RWPE1 (cell line): ENCODE data around the gene SMC6.
A peak's percentile ranks its signal among the peaks of the same experiment; 100 is the strongest.

Experiments
- CTCF ChIA-PET: fragments of 350-600 bp; sonication (Branson Sonifier 250); formaldehyde crosslinking; extraction: SDS; loops from one replicate; lab custom pipeline; 2021; lab: Yijun Ruan, JAX
- POLR2A ChIA-PET: fragments of 400-600 bp; formaldehyde crosslinking; extraction: SDS; loops from one replicate; lab custom pipeline; 2020; ENCODE audit warnings: antibody characterized with exemption; ENCODE audit not compliant: low non-redundant PET; lab: Yijun Ruan, JAX
- DNase-seq: peaks from one replicate; pipeline ENCODE4 v3.0.0; 2012; ENCODE audit warnings: low spot score
- H3K27ac ChIP-seq: fragments of 450-650 bp; 2 replicates; pipeline ENCODE4 v1.5.1; 2017
- TF ChIP-seq, protein P1 (sequence below): fragments of 450-650 bp; conservative IDR thresholded peaks from 2 replicates; pipeline ENCODE4 v1.5.1; 2017; ENCODE audit warnings: low read depth, mild to moderate bottlenecking

The SMC6 gene

DNA sequence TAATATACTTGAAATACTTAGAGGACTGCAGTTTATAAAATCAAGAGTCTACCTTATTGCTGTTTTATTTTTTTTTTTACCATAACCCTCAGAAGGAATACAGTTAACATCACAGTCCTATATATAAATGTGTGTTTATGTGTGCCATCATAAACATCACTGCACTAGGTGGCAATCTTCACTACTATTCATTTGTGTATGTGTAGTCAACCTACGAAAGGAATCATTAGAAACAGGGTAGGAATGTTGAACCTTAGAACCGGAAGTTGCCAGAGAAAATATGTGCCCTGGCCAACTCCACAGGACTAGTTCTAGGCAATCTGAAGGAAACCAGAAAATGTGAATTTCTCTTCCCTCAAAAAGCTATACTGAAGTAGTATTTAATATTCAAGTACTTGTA is 3.7 kb upstream of the SMC6 start:
- POLR2A ChIA-PET, result no interaction called here
- TF ChIP-seq, protein P1, sequence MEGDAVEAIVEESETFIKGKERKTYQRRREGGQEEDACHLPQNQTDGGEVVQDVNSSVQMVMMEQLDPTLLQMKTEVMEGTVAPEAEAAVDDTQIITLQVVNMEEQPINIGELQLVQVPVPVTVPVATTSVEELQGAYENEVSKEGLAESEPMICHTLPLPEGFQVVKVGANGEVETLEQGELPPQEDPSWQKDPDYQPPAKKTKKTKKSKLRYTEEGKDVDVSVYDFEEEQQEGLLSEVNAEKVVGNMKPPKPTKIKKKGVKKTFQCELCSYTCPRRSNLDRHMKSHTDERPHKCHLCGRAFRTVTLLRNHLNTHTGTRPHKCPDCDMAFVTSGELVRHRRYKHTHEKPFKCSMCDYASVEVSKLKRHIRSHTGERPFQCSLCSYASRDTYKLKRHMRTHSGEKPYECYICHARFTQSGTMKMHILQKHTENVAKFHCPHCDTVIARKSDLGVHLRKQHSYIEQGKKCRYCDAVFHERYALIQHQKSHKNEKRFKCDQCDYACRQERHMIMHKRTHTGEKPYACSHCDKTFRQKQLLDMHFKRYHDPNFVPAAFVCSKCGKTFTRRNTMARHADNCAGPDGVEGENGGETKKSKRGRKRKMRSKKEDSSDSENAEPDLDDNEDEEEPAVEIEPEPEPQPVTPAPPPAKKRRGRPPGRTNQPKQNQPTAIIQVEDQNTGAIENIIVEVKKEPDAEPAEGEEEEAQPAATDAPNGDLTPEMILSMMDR, result peak; percentile 22; the same call in 1 of the 2 replicates
- DNase-seq, result peak; percentile 52
- CTCF ChIA-PET, result interaction anchor here (0.6 kb wide), 2 partner anchors 21 to 76 kb away, joined by 4 to 5 read pairs; no protein-coding TSS in a partner anchor
- no peak overlapping the region for H3K27ac ChIP-seq

DNA sequence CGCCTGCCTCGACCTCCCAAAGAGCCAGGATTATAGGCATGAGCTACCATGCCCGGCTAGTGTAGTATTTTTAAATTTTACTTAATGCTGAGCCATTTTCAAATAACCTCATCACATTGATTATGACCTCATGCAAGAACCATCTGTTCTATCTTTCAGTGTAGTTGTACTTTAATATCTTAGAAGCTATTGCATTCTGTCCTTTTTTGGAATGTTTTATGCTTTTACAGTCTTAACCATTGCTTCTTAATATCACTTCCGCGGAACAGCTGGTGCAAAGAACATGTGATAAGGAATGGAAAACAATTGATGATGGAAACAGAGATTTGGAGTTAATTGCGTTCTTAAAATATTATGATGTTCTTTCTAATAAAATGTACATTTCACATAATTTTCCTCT is 3.1 kb upstream of the SMC6 start:
- ChIA-PET CTCF (interaction anchor here (0.6 kb wide), 2 partner anchors 21 to 77 kb away, joined by 4 to 5 read pairs; no protein-coding TSS in a partner anchor), POLR2A (no interaction called here)
- no peak overlapping the region for H3K27ac ChIP-seq
- TF ChIP-seq, protein P1, result no peak
- no peak for DNase-seq

DNA sequence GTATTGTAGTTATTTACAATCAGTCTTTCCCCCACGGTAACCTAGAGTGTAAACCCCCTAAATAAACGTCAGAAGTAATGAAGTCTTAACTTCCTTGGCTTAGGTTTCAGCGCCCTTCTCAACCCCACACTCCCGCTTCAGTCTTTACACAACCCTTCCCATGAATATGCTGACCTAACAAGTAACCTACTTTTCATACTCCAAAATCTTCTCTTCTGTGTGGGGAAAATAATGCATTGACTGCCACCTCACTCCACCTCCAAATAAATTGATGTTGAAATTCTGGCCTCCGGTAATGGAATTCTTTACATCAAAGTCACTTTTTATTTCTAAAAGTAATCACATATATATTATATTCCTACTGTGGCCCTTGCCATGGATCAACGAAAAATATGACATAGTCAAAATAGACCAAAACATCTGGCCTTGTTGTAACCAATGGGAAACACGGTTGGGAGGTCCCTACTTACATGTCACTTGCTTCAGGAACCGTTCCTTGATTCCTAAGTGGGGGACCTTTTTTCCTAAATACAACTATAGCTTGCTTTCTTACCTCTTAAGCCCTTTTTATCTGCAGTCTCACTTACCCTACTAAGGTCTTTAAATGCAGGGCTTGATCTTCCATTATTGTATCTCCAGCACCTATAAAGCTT is 1.3 kb upstream of the SMC6 start:
- CTCF ChIA-PET, result interaction anchor here (0.6 to 0.7 kb wide), 3 partner anchors 18 to 487 kb away, joined by 3 to 5 read pairs (median 3); no protein-coding TSS in a partner anchor
- DNase-seq, result no peak
- TF ChIP-seq, protein P1, result no peak
- POLR2A ChIA-PET, result interaction anchor here (0.6 kb wide), 1 partner anchor 1462 kb away, joined by 3 read pairs; no protein-coding TSS in a partner anchor
- peak overlapping the region; percentile 98 for H3K27ac ChIP-seq

DNA sequence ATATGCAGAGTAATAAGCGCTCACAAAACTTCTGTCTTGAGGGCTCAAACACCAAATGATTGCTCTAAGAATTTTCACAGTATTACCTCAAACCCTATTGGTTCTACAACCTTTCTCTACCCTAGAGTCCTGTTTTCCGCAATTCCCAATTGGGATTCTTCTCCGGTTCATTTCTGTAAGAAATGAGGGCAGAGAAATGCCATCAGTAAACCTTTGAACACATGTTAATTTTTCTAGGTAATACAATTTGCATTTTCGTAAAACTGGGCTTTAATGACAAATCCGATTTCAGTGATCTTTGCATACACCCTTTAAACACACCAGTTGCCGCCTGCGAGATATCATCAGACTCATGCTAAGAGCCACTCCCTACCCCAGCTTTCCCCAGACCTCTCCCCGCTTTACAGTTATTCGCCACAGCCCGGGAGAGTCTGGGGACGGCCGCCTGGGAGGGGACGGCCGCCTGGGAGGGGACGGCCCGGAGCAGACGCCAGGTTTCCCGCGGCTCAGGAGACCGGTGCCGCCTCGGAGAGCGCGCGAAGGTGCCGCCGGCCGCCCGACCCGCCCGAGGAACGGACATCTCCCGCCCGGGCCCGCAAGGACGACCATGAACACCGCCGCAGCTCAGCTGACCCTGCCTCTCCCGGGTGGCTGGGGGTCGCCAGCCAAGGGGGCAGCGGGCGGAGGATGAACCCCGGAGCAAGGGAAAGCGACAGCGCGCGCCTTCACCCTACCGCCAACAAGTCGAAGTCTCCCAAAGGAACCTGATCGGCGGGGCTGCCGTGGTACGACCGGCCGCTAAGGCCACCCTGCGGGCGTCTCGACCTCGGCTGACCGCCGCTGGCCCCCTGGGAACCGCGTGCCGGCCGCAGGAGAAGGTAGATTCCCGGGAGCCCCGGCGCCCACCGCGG is 463 bp downstream of the SMC6 start:
- ChIA-PET POLR2A (interaction anchor here (0.6 kb wide), 1 partner anchor 9 kb away, joined by 3 read pairs; no protein-coding TSS in a partner anchor), CTCF (interaction anchor here (0.7 to 0.8 kb wide), 2 partner anchors 157 to 1059 kb away, joined by 3 read pairs; no protein-coding TSS in a partner anchor)
- DNase-seq, result peak; percentile 38
- peak overlapping the region; percentile 98 for H3K27ac ChIP-seq
- TF ChIP-seq, protein P1, result no peak

DNA sequence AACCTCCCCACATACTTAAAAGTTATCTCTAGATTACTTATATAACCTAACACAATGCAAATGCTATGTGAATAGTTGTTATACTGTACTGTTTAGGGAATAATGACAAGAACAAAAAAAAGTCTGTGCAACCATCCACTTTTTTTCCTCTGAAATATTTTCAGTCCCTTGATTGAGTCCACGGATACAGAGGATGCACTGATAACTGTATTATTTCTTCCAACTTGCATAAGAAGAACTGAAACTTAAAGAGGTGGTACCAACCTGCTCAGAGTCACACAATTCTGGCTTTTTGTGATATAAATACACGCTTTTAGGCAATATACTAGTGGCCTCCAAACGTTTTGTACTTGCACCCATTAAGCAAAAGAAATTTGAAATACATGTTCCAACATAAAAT is 1.4 kb downstream of the SMC6 start:
- ChIA-PET POLR2A (no interaction called here), CTCF (no interaction called here)
- no peak overlapping the region for H3K27ac ChIP-seq
- DNase-seq, result no peak
- TF ChIP-seq, protein P1, result no peak
